Osteocyte (in vitro differentiated cells): ENCODE results near the gene DHCR7. TPM values are rescaled to one million over a fixed set of nuclear protein-coding genes. Genes with fewer than 3 reads are reported as not detected.

Experiments
- DNase-seq: peaks from one replicate; pipeline ENCODE4 v3.0.0; 2021; ENCODE audit warnings: mixed read lengths; ENCODE audit not compliant: unreplicated experiment; ENCODE audit errors: extremely low spot score
- H3K27ac Mint-ChIP-seq: one replicate; pipeline ENCODE4 v1.8.0; 2021; ENCODE audit warnings: mild to moderate bottlenecking, mixed read lengths; ENCODE audit not compliant: unreplicated experiment
- H3K27me3 Mint-ChIP-seq: one replicate; pipeline ENCODE4 v1.8.0; 2021; ENCODE audit warnings: mixed read lengths; ENCODE audit not compliant: unreplicated experiment
- H3K36me3 Mint-ChIP-seq: one replicate; pipeline ENCODE4 v1.8.0; 2021; ENCODE audit warnings: mixed read lengths; ENCODE audit not compliant: unreplicated experiment
- H3K4me1 Mint-ChIP-seq: one replicate; pipeline ENCODE4 v1.8.0; 2021; ENCODE audit warnings: mixed read lengths; ENCODE audit not compliant: unreplicated experiment
- H3K4me3 Mint-ChIP-seq: one replicate; pipeline ENCODE4 v1.8.0; 2021; ENCODE audit warnings: mild to moderate bottlenecking, moderate library complexity, mixed read lengths; ENCODE audit not compliant: unreplicated experiment
- H3K9me3 Mint-ChIP-seq: one replicate; pipeline ENCODE4 v1.8.0; 2021; ENCODE audit warnings: mixed read lengths; ENCODE audit not compliant: unreplicated experiment
- CTCF ChIP-seq: fragments of 200-600 bp; sonication (generic); IDR thresholded peaks from 2 replicates; pipeline ENCODE4 v1.5.0; 2021; ENCODE audit warnings: antibody characterized with exemption, mild to moderate bottlenecking, moderate library complexity
- total RNA-seq: library from RNA; stranded (reverse); gene quantifications from 2 replicates; pipeline ENCODE4 v1.2.1, GENCODE V29; 2021

DHCR7 gene
- total RNA-seq, 1 donor from 2014 or later = 30.2 TPM

- no peak for TF ChIP-seq CTCF
- no peaks in the 10 kb centered on the region for H3K36me3 Mint-ChIP-seq
- no peak for DNase-seq
- H3K4me3 Mint-ChIP-seq = no peak overlapping the region
- peaks cover 26% of the 10 kb centered on the region for H3K27me3 Mint-ChIP-seq
- peaks cover 5% of the 10 kb centered on the region for H3K9me3 Mint-ChIP-seq
- no peaks in the 10 kb centered on the region for H3K4me1 Mint-ChIP-seq
- no peak overlapping the region for H3K27ac Mint-ChIP-seq
Measured at GRCh38 chr11:71388637-71389235, 59.5 kb downstream of the DHCR7 start.

GRCh38 chr11:71387784-71388636 is 60.2 kb downstream of the DHCR7 start:
- Mint-ChIP-seq H3K4me3 (no peak overlapping the region), H3K4me1 (no peaks in the 10 kb centered on the region)

GRCh38 chr11:71387200-71387599 is 61.0 kb downstream of the DHCR7 start:
- H3K27ac Mint-ChIP-seq = no peak overlapping the region
- peaks cover 18% of the 10 kb centered on the region for H3K27me3 Mint-ChIP-seq

More at GRCh38 chr11:71387784-71388636, 60.2 kb downstream of the DHCR7 start:
- Mint-ChIP-seq H3K36me3 (no peaks in the 10 kb centered on the region), H3K27me3 (peaks cover 22% of the 10 kb centered on the region), H3K9me3 (peaks cover 5% of the 10 kb centered on the region), H3K27ac (no peak overlapping the region)
- no peak for TF ChIP-seq CTCF
- DNase-seq = no peak

GRCh38 chr11:71386202-71386601 is 62.0 kb downstream of the DHCR7 start:
- Mint-ChIP-seq H3K4me1 (no peaks in the 10 kb centered on the region), H3K27me3 (peaks cover 11% of the 10 kb centered on the region), H3K27ac (no peak overlapping the region), H3K36me3 (no peaks in the 10 kb centered on the region), H3K4me3 (no peak overlapping the region), H3K9me3 (peaks cover 6% of the 10 kb centered on the region)
- TF ChIP-seq CTCF = no peak
- DNase-seq = no peak

More at GRCh38 chr11:71387200-71387599, 61.0 kb downstream of the DHCR7 start:
- Mint-ChIP-seq H3K9me3 (peaks cover 5% of the 10 kb centered on the region), H3K36me3 (no peaks in the 10 kb centered on the region), H3K4me1 (no peaks in the 10 kb centered on the region), H3K4me3 (no peak overlapping the region)
- DNase-seq = no peak
- TF ChIP-seq CTCF = no peak

GRCh38 chr11:71385091-71385490 is 63.1 kb downstream of the DHCR7 start:
- H3K36me3 Mint-ChIP-seq = no peaks in the 10 kb centered on the region
- no peak for DNase-seq
- TF ChIP-seq CTCF = no peak
- peaks cover 12% of the 10 kb centered on the region for H3K9me3 Mint-ChIP-seq
- H3K4me1 Mint-ChIP-seq = no peaks in the 10 kb centered on the region
- no peak overlapping the region for H3K27ac Mint-ChIP-seq
- H3K4me3 Mint-ChIP-seq = no peak overlapping the region
- H3K27me3 Mint-ChIP-seq = peaks cover 3% of the 10 kb centered on the region
